SU-DHL-6 (cell line): ENCODE results near the gene SCTR.

Source experiments
- H2AFZ ChIP-seq: fragments of 200-600 bp; sonication (generic); 2 replicates; pipeline ENCODE4 v1.6.1; 2014; ENCODE audit warnings: low read depth, mild to moderate bottlenecking, moderate library complexity, mixed read lengths, antibody characterized with exemption, low read length; ENCODE audit not compliant: severe bottlenecking
- H3F3A ChIP-seq: fragments of 200-600 bp; shearing (Covaris generic); 2 replicates; pipeline ENCODE4 v1.6.0; 2016; ENCODE audit warnings: antibody characterized with exemption, mild to moderate bottlenecking; ENCODE audit not compliant: insufficient read depth
- H3K27ac ChIP-seq: fragments of 200-600 bp; sonication (generic); 2 replicates; pipeline ENCODE4 v1.5.1; 2016; ENCODE audit warnings: low read depth, mild to moderate bottlenecking, low read length, moderate library complexity, mixed read lengths
- H3K27me3 ChIP-seq: fragments of 200-600 bp; sonication (generic), shearing (Covaris generic); 2 replicates; pipeline ENCODE4 v1.6.0; 2014; ENCODE audit warnings: mild to moderate bottlenecking, low read length
- H3K36me3 ChIP-seq: fragments of 200-600 bp; sonication (generic); 2 replicates; pipeline ENCODE4 v1.6.1; 2014; ENCODE audit warnings: mild to moderate bottlenecking, low read length, mixed read lengths
- H3K4me2 ChIP-seq: fragments of 300-600, 200-600 bp; shearing (Covaris generic), sonication (generic); 2 replicates; pipeline ENCODE4 v1.6.0; 2014; ENCODE audit warnings: low read length, low read depth, mild to moderate bottlenecking; ENCODE audit not compliant: poor library complexity, severe bottlenecking
- H3K4me3 ChIP-seq: fragments of 200-600 bp; sonication (generic); 2 replicates; pipeline ENCODE4 v1.5.1; 2014; ENCODE audit warnings: antibody characterized with exemption, low read length, mild to moderate bottlenecking, mixed read lengths; ENCODE audit not compliant: insufficient read depth, poor library complexity, severe bottlenecking
- H3K79me2 ChIP-seq: fragments of 200-600 bp; sonication (generic); 2 replicates; pipeline ENCODE4 v1.6.1; 2014; ENCODE audit warnings: mild to moderate bottlenecking, low read length, moderate library complexity; ENCODE audit not compliant: insufficient read depth
- H3K9ac ChIP-seq: fragments of 200-600 bp; sonication (generic); 2 replicates; pipeline ENCODE4 v1.7.0; 2014; ENCODE audit warnings: mild to moderate bottlenecking, low read length
- H3K9me2 ChIP-seq: fragments of 200-600 bp; sonication (generic); replicated peaks from 2 replicates; pipeline ENCODE4 v1.6.1; 2014; ENCODE audit warnings: low read length; ENCODE audit not compliant: insufficient read depth
- H3K9me3 ChIP-seq: fragments of 200-600 bp; sonication (generic); 2 replicates; pipeline ENCODE4 v1.6.1; 2014; ENCODE audit warnings: low read length, mixed read lengths; ENCODE audit not compliant: insufficient read depth
- H4K20me1 ChIP-seq: fragments of 200-600 bp; sonication (generic); 2 replicates; pipeline ENCODE4 v1.6.1; 2014; ENCODE audit warnings: low read depth, mild to moderate bottlenecking, antibody characterized with exemption, low read length, moderate library complexity, mixed read lengths
- CTCF ChIP-seq: fragments of 200-600 bp; sonication (generic); IDR thresholded peaks from one replicate; pipeline ENCODE4 v1.5.1; 2017; ENCODE audit warnings: antibody characterized with exemption, mild to moderate bottlenecking, low read length, moderate library complexity; ENCODE audit not compliant: insufficient read depth, poor library complexity, severe bottlenecking
- EZH2phosphoT487 ChIP-seq: fragments of 200-600 bp; sonication (generic), shearing (Covaris generic); conservative IDR thresholded peaks from 2 replicates; pipeline ENCODE4 v1.6.1; 2018; ENCODE audit warnings: mild to moderate bottlenecking, antibody characterized with exemption, low read length, moderate library complexity, mixed read lengths

The SCTR gene

DNA sequence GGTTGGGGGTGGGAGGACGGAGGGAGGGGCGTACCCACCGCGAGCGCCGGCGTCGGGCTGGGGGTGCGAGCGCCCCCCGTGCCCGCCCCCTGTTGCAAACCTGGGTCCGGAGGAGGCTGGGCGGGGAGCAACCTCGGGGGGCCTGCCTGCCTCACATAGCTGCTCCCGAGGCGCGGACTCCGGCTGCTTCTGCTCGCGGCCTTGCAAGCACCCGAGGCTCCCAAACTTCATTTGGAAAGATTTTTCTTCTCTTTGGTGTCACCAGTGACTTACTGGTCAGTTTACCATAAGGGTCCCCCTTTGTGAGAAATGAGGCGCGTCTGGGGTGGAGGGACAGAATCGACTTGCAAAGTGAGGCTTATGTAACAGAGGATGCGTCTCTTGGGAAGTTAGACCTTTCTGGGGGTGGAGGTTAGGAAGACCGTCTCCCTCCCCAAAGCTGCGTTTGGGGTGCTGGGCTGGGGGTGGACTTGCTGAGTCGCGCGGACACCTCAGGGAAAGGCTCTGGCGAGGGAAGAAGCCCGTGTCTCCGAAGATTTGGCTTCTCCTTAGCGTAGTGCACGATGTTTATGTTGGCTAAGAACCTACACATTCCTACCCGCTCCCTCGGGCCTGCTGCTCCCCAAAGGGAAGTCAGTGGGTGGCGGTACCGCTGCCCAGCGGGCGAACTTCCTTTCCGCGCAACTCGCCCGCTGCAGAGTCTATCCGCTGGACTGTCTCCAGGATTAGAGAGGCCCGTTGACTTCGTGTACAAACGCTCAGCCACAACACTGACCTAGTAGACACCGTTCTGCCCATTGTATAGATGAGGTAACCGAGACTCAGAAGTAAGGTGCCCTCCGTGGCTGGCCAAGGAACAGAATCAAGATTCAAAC is 92.1 kb downstream of the SCTR start:
- TF ChIP-seq CTCF (no peak), EZH2phosphoT487 (no peak)
- H3K4me2 ChIP-seq = peak overlapping the region; percentile 62
- H3K27me3 ChIP-seq = no peaks in the 10 kb centered on the region
- no peaks in the 10 kb centered on the region for H3K9me2 ChIP-seq
- no peak overlapping the region for H3K27ac ChIP-seq
- peak overlapping the region; percentile 44 for H3K4me3 ChIP-seq
- H3K36me3 ChIP-seq = no peaks in the 10 kb centered on the region
- no peaks in the 10 kb centered on the region for H3F3A ChIP-seq
- peak overlapping the region; percentile 22; the same call in 1 of the 2 replicates for H3K9ac ChIP-seq
- no peaks in the 10 kb centered on the region for H4K20me1 ChIP-seq
- no peak overlapping the region for H2AFZ ChIP-seq
- no peaks in the 10 kb centered on the region for H3K79me2 ChIP-seq
- no peaks in the 10 kb centered on the region for H3K9me3 ChIP-seq

DNA sequence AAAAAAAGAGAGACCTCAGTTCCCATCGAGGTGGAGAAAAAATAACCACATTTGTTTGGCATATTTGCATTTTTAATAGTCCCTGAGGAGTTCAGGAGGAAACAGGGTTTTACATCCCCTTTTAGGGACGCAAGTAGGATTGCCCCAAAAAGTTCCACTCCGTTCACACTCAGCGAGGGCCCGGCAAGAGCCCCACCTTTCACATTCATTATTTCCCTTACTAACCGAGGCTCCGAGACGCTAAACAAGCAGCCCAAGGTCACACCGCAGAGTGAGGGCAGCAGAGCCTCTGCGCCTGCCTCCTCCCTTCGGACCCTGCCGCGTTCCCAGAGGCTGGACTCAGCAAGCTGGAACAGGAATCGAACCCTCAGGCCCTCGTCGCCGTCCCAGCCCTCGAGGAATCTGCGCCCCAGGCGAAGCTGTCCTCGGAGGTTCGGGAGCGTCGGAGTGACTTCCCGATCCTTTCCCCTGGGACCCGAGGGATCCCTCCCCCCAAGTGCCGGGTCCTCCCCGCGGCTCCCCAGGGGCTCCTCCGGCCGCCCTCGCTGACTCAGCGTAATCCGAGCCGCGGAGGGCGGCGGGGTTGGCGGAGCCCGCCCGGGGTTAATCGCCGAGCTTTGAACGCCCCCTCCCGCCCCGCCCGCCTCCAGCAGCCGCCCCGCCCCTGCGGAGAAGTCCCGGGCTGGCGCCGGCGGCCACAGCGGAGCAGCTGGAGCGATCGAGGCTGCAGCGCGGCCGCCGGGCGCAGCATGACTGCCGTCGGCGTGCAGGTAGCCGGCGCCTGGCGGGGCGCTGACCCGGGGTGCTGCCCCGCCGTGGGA is 92.9 kb downstream of the SCTR start, which contains the start of gene TMEM37:
TMEM37 (plus strand) TSS at position 700 of the 821 bp plus-strand sequence; CDS start at position 750, 50 bp downstream.
- Histone ChIP-seq H3K9me2 (no peaks in the 10 kb centered on the region), H3K4me3 (peak within 1 kb of the TSS; percentile 44), H3K4me2 (peak within 1 kb of the TSS; percentile 62), H3K9me3 (no peaks in the 10 kb centered on the region), H4K20me1 (no peaks in the 10 kb centered on the region), H3K9ac (peak within 1 kb of the TSS; percentile 22; the same call in 1 of the 2 replicates), H3K36me3 (no peaks in the 10 kb centered on the region), H2AFZ (peak within 1 kb of the TSS; percentile 50), H3K27me3 (no peaks in the 10 kb centered on the region), H3K27ac (no peak within 1 kb of the TSS), H3F3A (no peaks in the 10 kb centered on the region), H3K79me2 (no peaks in the 10 kb centered on the region)
- TF ChIP-seq EZH2phosphoT487 (no peak), CTCF (no peak)

GRCh38 chr2:119430023-119430498 is 94.2 kb downstream of the SCTR start:
- no peak overlapping the region for H2AFZ ChIP-seq
- H3K27me3 ChIP-seq = no peaks in the 10 kb centered on the region

More at GRCh38 chr2:119430023-119430498, 94.2 kb downstream of the SCTR start:
- Histone ChIP-seq H3K9me2 (no peaks in the 10 kb centered on the region), H3F3A (no peaks in the 10 kb centered on the region), H3K9ac (no peak overlapping the region), H3K4me3 (no peak overlapping the region), H3K4me2 (no peak overlapping the region), H4K20me1 (no peaks in the 10 kb centered on the region), H3K9me3 (no peaks in the 10 kb centered on the region), H3K79me2 (no peaks in the 10 kb centered on the region), H3K27ac (no peak overlapping the region), H3K36me3 (no peaks in the 10 kb centered on the region)
- no peak for TF ChIP-seq EZH2phosphoT487
- no peak for TF ChIP-seq CTCF
